HEK293T (cell line): ENCODE results near the gene SLC35F2.

Source experiments
- CTCF ChIA-PET: fragments of 350-600 bp; formaldehyde crosslinking; extraction: SDS; loops from one replicate; lab custom pipeline; 2021; ENCODE audit warnings: antibody characterized with exemption, inconsistent platforms; lab: Yijun Ruan, JAX
- POLR2A ChIA-PET: fragments of 350-600 bp; formaldehyde crosslinking; extraction: SDS; loops from one replicate; lab custom pipeline; 2020; ENCODE audit warnings: antibody characterized with exemption, inconsistent platforms; lab: Yijun Ruan, JAX
- DNase-seq: peaks from one replicate; pipeline ENCODE4 v3.0.0; 2012; ENCODE audit warnings: mixed read lengths; ENCODE audit errors: extremely low spot score
- ARNT ChIP-seq: fragments of 450-650 bp; IDR thresholded peaks from 2 replicates; pipeline ENCODE4 v1.6.1; 2017; ENCODE audit warnings: mild to moderate bottlenecking
- BHLHE40 ChIP-seq: fragments of 450-650 bp; IDR thresholded peaks from 2 replicates; pipeline ENCODE4 v1.6.1; 2016; ENCODE audit warnings: mild to moderate bottlenecking, moderate library complexity, borderline replicate concordance
- CTBP1 ChIP-seq: fragments of 450-650 bp; IDR thresholded peaks from 2 replicates; pipeline ENCODE4 v1.6.1; 2016; ENCODE audit warnings: borderline replicate concordance
- ELF4 ChIP-seq: fragments of 450-650 bp; IDR thresholded peaks from 2 replicates; pipeline ENCODE4 v1.6.1; 2017; ENCODE audit warnings: antibody characterized with exemption
- FOXA1 ChIP-seq: fragments of 450-650 bp; IDR thresholded peaks from 2 replicates; pipeline ENCODE4 v1.6.1; 2016; ENCODE audit warnings: mild to moderate bottlenecking
- FOXK2 ChIP-seq: fragments of 450-650 bp; IDR thresholded peaks from 2 replicates; pipeline ENCODE4 v1.6.1; 2016; ENCODE audit warnings: mild to moderate bottlenecking
- FOXM1 ChIP-seq: fragments of 450-650 bp; IDR thresholded peaks from 2 replicates; pipeline ENCODE4 v1.6.1; 2017; ENCODE audit warnings: mild to moderate bottlenecking, borderline replicate concordance
- HDGF ChIP-seq: fragments of 450-650 bp; IDR thresholded peaks from 2 replicates; pipeline ENCODE4 v1.6.1; 2017; ENCODE audit warnings: antibody characterized with exemption, borderline replicate concordance
- L3MBTL2 ChIP-seq: fragments of 450-650 bp; conservative IDR thresholded peaks from 2 replicates; pipeline ENCODE4 v1.6.1; 2016; ENCODE audit warnings: mild to moderate bottlenecking
- LEF1 ChIP-seq: fragments of 450-650 bp; IDR thresholded peaks from 2 replicates; pipeline ENCODE4 v1.6.1; 2017; ENCODE audit warnings: mild to moderate bottlenecking, borderline replicate concordance
- NFRKB ChIP-seq: fragments of 450-650 bp; IDR thresholded peaks from 2 replicates; pipeline ENCODE4 v1.6.1; 2016; ENCODE audit warnings: mild to moderate bottlenecking, moderate library complexity
- PKNOX1 ChIP-seq: fragments of 450-650 bp; IDR thresholded peaks from 2 replicates; pipeline ENCODE4 v1.6.1; 2016
- SP1 ChIP-seq: fragments of 450-650 bp; IDR thresholded peaks from 2 replicates; pipeline ENCODE4 v1.6.1; 2017
- SUZ12 ChIP-seq: fragments of 450-650 bp; IDR thresholded peaks from 2 replicates; pipeline ENCODE4 v1.6.1; 2016; ENCODE audit warnings: mild to moderate bottlenecking
- TARDBP ChIP-seq: fragments of 450-650 bp; IDR thresholded peaks from 2 replicates; pipeline ENCODE4 v1.6.1; 2016
- ZNF384 ChIP-seq: fragments of 450-650 bp; IDR thresholded peaks from 2 replicates; pipeline ENCODE4 v1.6.1; 2016

SLC35F2 gene

DNA sequence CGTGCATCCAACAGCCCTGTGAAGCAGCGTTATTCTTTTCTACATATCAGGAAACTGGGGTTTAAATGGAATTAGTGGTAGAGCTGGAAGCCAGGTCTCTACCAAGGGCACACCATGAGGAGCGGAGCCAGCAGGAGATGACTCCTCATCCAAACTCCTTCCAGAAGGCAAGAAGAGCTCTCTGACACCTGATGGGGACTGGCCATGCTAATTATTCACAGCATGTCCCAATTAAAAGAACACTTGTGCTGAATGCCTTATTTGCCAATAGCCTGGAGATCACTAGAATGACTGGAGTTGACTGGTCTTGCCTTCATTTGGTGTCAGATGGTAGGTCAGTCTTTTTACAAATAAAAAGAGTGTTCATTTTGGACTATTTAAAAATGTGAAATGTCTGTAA is 113.9 kb downstream of the SLC35F2 start:
- ChIA-PET CTCF (no interaction called here), POLR2A (no interaction called here)

GRCh38 chr11:107743191-107743590 is 115.4 kb downstream of the SLC35F2 start:
- CTCF ChIA-PET, result no interaction called here
- TF ChIP-seq HDGF (no peak), PKNOX1 (no peak), BHLHE40 (no peak), L3MBTL2 (no peak), CTBP1 (no peak), ELF4 (no peak), TARDBP (no peak), FOXK2 (no peak)
- POLR2A ChIA-PET, result no interaction called here
- DNase-seq, result no peak

More for the DNA sequence above, 113.9 kb downstream of the SLC35F2 start:
- TF ChIP-seq NFRKB (no peak), PKNOX1 (no peak), SUZ12 (no peak), CTBP1 (no peak), ZNF384 (no peak), FOXM1 (no peak), HDGF (no peak), FOXK2 (no peak), ARNT (no peak), FOXA1 (no peak), LEF1 (no peak), L3MBTL2 (no peak), BHLHE40 (no peak), ELF4 (no peak), TARDBP (no peak), SP1 (no peak)
- no peak for DNase-seq

- ChIA-PET CTCF (interaction anchor here (0.7 to 2.8 kb wide), 11 partner anchors 10 to 178 kb away, joined by 3 to 19 read pairs (median 4); no protein-coding TSS in a partner anchor), POLR2A (no interaction called here)
- no peak for TF ChIP-seq SP1
- TF ChIP-seq FOXK2, result no peak
- TF ChIP-seq ELF4, result no peak
- TF ChIP-seq BHLHE40, result no peak
- DNase-seq, result peak; percentile 36
Measured at GRCh38 chr11:107741044-107741823, 117.4 kb downstream of the SLC35F2 start.
